HG03439 (cell line): Measurements from ENCODE around the gene SYF2.
"Not testable (repeated sequence)": the region's sequence is repeated elsewhere in the genome, so short reads cannot be mapped to it uniquely, and the experiment has no call there.

Experiments
- ATAC-seq: cut with Tn5 transposase; IDR thresholded peaks from one replicate; pipeline ENCODE4 v1.9.1; 2021; ENCODE audit warnings: mild to moderate bottlenecking, moderate library complexity; ENCODE audit not compliant: unreplicated experiment

Gene SYF2

DNA sequence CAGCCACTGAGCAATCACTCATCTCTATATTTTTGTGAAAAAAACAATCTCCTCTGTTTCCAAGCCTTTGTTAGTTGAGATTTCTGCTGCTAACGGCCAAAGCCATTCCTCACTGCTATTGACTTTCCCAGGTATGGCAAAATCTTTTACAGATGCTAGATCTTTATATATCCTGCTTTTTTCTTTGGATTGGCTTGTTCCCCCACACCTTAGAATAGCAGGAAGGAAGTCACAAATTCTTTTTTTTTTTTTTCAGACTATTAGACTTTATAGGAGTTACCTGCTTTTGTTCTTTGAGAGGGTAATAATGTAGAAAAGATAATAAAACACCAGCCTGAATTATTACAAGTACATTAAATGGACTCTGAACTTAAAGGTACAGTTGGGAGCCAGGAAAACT is 24.2 kb downstream of the SYF2 start:
- ATAC-seq = no peak

DNA sequence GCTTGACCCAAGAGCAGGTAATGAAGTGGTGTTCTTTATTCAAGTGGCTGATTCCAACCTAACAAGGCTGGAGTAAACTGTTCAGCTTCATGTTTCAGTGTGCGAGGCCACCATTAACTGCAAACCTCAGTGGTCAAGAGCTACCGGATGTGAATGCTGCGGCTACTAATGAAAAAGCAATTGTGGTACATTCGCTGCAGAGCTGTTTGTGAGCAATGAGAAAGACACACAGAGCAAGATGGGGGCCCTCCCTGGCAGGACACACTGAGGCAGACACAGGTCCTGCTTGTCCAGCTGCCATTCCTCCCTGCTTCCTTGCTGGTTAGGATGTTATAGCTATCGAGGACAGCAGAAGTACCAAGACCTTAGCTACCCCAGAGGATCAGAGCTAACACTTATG is 26.1 kb downstream of the SYF2 start:
- ATAC-seq = no peak

DNA sequence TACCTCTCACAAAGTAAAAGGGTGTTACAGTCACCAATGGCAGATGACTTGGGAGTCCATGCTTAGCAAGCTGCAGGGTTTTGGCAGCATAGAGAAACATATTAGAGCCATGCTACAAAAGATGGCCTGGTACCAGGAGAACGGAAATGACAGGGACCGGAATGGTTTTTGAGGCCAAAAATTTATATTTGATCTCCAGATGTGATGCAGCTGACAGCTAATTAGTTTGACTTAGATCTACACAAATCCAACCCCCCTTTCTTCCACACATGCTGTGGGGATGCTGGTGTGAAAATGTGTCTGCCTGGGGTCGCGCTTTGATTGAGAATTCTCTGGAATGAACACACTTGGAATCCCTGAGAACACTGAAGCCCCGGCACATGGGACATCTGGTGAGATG is 26.5 kb downstream of the SYF2 start:
- ATAC-seq = no peak

DNA sequence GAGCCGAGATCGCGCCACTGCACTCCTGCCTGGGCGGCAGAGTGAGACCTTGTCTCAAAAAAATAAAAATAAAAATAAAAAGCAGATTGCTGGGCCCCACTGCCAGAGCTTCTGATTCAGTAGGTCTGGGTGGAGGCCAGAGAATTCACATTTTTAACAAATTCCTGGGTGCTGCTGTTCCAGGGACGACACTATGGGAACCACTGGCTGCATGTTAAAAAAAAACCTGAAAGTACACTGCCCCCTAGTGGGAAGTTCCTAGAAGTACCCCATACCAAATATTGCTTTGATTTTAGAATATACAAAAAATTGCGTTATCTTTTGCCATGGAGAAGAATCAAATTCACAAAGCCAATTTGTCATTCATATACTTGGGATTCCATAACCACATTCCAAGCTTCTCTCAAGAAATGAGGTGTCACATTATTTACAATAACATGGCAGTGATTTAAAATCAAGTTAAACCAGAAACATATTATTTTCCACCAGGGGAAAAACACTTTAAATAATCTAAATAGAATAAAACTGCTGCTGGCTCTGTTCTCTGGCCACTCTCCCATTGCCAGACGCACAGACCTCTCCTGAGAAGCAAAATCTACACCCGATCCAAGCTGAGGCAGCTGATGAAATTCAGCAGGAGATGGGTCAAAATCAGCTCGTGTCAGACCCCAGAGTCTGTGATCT is 27.4 kb downstream of the SYF2 start:
- no peak for ATAC-seq

DNA sequence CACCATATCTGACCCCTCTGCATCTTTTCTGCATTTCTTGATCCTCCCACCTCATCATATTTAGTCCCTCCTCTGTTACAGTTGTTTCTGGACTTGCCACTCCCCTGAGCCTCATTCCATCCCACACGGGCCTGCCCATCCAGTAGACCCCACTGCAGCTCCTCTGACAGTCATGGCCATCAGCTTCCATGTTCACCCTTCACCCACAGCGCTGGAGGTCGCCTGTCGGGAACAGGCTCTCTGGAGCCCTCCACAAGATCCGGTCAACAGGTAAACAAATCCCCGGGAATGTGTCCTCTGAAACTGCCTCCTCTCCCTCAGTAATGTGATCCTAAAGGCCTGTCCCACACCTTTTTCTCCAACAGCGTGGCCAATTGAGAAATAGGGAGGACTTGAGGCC is 31.3 kb downstream of the SYF2 start:
- no peak for ATAC-seq

DNA sequence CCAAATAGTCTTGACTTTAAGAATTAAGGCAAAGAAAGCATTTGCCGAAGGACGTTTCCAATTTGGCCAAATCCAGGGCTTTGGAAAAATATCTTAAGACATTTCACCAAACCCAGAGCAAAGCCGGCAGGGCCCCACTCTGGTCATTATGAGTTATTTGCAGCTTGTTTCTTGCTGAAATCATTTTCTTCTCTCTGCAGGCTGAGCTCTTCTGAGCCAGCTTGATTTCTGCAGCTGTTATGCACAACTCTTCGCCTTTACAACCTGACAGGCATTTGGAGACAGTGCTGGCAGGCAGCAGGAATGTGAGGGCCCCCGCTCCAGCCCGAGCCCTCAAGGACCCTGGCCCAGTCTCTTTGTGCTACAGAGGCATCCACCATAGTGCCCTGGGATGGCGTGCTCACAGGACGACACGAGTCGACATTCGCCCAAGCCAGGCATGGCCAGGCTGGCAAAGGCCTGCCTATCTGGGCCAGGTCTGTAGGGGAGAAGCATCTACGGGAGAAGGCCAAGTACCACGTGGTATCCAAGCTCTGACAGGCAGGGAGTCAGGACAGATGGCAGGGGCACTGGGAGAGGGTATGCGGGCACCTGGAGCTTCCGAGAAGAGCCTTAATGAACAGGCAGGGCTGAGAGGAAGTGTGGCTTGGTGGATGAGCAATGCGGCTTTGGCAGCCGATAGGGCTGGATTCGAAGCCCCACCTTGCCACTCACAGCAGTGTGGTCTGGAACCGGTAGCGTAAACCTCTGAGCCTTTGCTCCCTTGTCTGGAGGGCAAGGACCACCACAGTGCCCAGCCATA is 32.3 kb downstream of the SYF2 start:
- no peak for ATAC-seq

DNA sequence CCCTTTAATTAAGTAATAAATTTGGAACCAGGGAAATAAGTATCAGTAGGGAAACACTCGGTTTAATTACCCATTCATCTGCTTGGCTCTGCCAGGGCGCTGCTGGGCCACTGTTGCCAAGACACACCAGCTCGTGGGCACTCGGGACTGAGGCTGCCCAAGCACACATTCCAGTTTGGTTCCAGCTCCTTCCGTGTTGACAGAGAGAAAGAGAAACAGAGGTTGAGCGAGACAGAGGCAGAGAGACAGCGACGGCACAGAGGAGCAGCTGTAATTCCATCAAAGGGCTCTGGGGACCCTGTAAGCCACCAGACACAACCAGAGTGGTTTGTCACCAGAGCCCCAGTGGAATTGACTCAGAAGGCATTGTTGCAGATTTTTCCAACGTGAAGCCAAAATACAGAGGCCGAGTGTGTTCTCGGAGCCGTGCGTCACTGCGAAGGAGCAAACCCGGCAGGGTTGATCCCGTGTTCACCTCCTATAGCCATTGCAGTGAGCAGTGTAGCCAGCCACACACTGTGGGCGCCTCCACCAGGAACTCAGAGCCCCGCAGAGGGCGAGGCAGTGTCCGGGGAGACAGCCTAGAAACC is 33.5 kb downstream of the SYF2 start:
- no peak for ATAC-seq

DNA sequence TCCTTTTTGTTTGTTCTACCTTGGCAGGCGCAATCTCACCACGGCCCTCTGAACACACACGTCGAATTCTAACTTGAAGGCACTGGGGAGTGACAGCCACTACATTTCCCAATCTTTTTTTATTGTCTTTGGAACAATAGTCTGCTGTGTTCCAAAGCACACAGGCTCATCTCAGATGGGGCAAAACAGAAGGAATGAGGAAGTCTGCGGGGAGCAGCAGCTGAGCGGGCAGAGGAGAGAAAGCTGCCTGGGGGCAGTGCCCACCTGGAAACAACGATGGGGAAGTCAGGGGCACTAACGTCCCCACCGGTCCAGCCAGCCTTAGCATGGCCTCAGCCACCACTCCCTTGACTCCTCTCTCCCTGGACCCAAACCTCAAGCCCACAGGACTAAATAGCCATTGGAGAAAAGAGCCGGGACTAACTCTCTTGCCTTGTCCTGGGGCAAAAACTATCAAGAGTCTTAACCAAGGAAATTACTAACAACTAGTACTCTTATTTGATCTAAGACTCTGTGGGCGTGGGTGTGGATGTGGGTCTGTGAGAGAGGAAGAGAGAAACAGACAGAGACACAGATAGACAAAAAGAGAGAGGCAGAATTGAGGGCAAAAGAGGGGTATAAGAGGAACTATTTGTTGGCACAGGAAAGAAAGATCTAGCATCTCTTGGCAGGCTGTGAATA is 34.2 kb downstream of the SYF2 start:
- no peak for ATAC-seq

DNA sequence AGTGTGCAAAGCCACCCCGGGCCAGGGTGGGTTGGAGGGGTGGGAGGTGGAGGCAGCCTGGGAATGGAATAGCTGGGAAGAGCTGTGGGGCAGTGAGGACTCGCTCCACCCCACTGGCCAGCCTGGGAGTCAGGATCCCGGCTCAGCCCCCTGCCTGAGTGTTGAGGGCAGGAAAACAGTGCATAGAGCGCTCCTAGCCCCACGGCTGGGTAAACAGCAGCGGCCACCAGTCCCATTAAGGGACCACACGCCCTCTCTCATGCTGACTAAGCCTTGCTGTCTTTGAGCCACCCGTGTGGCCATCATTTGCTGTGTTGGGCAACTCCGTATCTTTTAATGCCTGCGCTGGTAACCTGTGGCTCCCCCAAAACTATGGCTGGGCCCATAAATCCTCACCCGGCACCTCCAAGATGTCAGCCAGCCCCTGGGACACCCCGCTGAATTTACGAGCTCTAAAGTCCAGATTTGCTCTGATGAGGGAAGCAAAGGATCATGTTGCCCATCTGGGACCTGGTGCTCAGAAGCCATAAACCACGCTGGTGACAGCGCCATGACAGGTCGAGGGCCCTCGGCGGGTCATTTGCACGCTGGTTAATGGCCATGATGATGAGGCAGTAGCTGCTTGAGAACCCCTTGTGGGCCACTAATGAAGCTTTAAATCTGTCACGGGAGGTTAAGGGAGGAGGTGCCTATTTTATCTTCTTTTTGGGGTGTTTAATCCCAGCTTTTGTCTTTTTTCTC is 34.9 kb downstream of the SYF2 start:
- no peak for ATAC-seq

DNA sequence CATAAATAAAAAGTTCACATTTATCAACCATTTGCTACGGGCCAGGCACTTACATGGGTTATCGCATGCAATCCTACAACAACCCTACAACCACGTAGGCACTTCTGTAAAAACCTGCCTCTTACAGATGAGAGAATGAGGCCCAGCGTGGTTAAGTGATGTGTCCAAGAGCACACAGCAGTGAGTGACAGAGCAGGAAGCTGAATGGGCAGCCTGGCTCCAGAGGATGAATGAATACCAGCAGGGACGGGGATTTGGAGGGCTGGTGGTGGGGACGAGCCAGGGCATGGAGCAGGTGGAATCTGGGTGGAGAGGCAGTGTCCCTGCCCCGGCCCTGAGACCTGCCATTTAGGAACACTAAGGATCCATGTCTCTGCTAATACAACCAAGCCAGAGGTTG is 35.5 kb downstream of the SYF2 start:
- ATAC-seq = no peak

DNA sequence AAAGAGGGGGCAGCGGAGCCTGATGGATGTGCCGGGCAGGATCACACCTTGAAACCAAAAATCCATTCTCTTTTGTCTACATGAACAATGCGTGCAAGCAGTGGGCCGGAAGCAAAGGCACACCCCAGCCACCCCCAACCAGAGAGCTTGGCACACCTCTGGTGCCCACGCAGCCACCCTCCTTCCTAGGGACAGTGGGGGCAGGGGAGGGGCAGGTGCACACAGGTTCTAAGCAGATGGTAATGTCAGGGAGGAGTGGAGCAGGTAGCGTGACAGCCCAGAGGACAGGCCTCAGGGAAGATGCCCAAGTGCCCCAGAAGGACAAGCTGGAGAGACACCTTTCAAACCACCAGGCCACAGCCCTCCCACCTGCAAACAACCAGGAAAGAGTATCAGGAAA is 36.5 kb downstream of the SYF2 start:
- no peak for ATAC-seq

DNA sequence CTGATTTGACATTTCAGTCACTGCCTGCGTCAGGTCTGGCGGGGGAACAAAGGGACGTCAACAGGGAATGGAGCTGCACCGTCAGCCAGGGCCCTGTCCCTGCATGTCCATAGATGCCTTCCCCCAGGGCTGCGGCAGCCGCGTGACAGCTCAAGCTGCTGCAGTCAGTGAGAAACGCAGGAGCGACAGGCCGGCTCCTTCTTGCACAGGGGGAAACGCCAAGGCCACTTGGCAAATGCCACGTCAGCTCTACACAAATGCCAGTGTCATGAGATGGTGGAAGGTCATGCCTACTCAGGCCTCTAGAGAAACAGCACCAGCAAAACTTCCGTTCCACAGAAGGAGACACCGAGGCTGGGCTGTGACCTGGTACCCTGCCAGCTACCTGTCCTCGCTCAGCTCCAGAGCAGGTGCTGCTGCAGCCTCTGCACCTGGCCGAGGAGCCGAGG is 37.7 kb downstream of the SYF2 start:
- no peak for ATAC-seq

DNA sequence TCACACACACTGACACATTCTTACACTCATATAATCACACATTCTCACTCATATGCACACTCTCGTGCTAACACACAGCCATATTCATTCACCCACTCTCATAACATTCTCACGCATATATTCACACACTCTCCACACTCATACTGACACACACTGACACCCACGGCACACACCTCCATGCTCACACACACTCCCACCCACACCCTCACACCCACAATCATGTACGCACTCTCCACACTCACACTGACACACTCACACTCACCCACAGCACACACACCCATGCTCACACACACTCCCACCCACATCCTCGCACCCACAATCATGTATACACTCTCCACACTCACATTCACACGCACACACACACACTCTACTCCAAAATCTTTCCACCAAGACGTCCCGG is 38.2 kb downstream of the SYF2 start:
- ATAC-seq = no peak

DNA sequence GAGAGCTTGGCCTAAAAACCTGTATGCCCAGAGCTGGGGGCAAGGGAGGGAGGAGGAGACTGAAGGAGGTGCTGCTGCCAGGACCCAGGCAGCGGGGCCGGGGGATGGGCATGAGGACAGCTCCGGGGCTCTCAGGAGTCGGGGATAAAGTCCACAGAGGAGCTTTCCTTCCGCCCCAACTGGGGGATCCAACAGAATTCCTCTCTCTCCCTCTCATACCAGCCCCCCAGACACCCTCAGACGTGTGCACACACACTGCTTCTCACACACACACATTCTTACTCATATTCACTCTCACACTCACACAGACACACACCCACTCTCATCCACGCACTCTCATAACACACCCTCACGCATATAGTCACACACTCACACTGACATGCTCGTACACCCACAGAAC is 39.1 kb downstream of the SYF2 start:
- ATAC-seq = no peak

DNA sequence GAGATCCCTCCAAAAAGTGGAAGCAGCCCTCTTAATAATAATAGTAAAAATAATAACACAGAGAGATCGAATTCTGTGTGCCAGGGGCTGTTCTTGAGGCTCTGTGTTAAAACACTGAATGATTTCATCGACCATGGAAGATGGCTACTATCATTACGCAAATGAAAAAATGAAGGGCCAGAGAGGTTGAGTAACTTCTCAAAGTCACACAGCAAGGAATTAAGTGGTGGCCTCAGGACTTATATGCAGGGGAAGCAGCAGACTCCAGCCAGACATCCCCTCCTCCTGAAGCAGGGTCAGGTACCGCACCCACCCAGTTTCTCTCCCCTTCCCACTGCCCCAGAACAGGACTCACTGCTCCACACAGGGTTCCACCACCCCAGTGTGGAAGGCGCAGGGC is 40.1 kb downstream of the SYF2 start:
- no peak for ATAC-seq

DNA sequence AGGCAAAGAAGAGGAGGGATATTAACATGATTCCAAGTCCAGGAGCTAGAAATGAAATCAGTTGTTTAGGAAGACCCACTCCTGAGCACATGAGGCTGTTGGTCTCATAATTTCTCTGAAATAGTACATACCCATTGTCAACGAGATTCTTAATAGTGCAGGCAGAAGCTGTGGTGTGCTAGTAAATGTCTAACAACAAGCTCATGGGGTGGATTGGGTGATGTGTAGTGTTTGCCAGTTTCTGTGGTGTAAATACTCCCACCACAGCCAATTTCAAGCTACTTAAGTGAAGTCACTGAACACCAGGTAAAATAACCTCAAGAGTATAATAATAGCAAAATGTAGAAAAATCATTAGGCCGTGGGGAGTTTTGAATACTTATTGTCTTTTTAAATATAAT is 42.0 kb downstream of the SYF2 start:
- no peak for ATAC-seq

DNA sequence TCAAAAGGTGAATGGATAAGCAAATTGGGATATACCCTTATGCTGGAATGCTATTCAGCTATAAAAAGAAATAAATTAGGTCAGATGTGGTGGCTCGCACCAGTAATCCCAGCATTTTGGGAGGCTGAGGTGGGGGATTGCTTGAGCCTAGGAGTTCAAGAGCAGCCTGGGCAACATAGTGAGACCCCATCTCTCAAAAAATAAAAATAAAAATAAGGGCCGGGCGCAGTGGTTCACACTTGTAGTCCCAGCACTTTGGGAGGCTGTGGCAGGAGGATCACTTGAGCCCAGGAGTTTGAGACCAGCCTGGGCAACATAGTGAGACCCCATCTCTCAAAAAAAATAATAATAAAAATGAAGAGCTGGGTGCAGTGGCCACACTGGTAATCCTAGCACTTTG is 44.4 kb downstream of the SYF2 start:
- not testable (repeated sequence) for ATAC-seq

DNA sequence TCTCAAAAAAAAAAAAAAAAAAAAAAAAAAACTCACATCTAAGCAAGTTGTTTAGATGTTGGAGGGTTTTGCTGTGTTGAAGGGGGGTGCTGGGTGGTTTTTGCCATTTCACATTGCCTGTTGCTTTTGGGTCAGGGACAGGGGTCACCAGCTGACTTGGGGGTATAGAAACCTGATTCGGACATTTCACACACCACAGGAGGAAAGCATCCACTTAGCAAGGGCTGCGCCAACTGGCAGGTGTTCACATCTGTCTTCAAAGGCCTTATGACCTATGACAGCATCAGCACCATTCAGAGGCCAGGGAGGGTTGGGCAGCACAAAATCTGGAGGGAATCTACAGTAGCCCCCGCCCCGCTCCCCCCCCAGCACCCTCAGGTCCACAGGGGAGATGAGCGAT is 45.2 kb downstream of the SYF2 start:
- ATAC-seq = no peak

DNA sequence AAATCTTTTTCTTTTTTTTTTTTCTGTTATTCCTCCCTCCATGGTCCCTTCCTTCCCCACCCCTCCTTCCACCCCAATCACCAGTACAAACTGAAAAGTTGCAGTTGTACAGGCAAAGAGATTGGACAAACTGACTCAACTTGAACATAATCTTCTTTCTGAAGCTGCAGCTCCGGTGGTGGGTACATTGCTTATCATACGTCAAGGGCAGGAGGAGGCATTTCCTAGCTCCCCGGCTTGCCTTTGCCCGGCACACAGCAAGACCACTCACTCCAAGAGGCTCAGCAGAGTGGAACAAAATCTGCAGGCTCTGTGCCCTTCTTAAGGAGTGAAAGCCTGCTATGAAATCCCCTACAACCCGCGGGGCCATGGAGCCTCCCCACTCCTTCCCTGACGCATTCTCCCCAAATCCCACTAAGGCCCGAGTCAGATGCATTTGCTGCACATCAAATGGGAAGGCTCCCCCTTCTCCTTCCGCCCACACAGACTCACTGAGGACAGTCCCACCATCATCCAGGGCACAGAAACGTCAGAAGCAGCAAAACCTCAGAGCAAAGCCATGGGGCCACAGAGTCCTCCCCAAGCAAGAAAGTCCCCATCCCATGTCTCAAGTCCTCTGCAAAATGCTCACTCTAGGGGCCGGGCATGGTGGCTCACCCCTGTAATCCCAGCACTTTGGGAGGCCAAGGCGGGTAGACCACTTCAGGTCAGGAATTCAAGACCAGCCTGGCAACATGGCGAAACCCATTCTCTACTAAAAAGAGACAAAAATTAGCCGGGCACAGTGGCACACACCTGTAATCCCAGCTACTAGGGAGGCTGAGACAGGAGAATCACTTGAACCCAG is 45.9 kb downstream of the SYF2 start:
- no peak for ATAC-seq
